Gastroesophageal sphincter (tissue), 3 donors: Measurements from ENCODE around the gene ADD3.

Source experiments
- POLR2A ChIP-seq, 2 donors: fragments of 450-650 bp; IDR thresholded peaks; one replicate each; pipeline ENCODE4 v1.6.1; 2017; ENCODE audit warnings: antibody characterized with exemption in 2 of 2, mild to moderate bottlenecking in 2 of 2, moderate library complexity in 1 of 2
- TF ChIP-seq, protein P1 (sequence below), 4 experiments: fragments of 200-600 bp in 2 of 4; fragments of 450-650 bp in 2 of 4; sonication (generic) in 1 of 4; IDR thresholded peaks; one replicate each; pipeline ENCODE4 v1.5.1; 2017 to 2019; ENCODE audit warnings: antibody characterized with exemption in 4 of 4, mild to moderate bottlenecking in 2 of 4, moderate library complexity in 2 of 4

DNA sequence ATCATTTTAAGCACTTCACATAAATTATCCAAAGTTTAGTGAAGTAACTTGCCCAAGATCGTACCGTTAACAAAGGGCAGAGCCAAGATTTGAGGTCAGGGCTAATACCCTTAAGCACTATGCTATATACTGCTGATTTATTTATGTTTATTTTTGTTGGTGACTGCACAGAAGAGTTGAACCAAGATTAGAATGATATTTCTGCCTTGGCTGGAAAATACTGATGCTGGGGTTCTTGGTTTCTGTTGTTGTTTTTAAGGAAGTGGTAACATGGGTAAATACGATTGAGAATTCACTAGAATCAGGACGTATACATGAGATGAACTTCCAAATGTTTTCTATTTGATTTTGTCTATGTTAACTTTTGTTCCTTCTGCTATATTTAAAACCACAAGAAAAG lies 9.3 kb downstream of the ADD3 start:
- TF ChIP-seq, protein P1, sequence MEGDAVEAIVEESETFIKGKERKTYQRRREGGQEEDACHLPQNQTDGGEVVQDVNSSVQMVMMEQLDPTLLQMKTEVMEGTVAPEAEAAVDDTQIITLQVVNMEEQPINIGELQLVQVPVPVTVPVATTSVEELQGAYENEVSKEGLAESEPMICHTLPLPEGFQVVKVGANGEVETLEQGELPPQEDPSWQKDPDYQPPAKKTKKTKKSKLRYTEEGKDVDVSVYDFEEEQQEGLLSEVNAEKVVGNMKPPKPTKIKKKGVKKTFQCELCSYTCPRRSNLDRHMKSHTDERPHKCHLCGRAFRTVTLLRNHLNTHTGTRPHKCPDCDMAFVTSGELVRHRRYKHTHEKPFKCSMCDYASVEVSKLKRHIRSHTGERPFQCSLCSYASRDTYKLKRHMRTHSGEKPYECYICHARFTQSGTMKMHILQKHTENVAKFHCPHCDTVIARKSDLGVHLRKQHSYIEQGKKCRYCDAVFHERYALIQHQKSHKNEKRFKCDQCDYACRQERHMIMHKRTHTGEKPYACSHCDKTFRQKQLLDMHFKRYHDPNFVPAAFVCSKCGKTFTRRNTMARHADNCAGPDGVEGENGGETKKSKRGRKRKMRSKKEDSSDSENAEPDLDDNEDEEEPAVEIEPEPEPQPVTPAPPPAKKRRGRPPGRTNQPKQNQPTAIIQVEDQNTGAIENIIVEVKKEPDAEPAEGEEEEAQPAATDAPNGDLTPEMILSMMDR (IDR thresholded peaks at IDR 0.05): peak in 1 of 4 experiments; percentile 5
- TF ChIP-seq POLR2A (IDR thresholded peaks at IDR 0.05): no peak
